ENCODE results near the gene CMIP. TPM values are rescaled to one million over a fixed set of nuclear protein-coding genes. Genes with fewer than 3 reads are reported as not detected.

Gene CMIP
- total RNA-seq, 4 donors from 2014 or later: 40.0 to 69.6 (median 47.0) TPM

- H3K27me3 ChIP-seq: no peaks in the 10 kb centered on the region
- H3K4me3 ChIP-seq: no peak overlapping the region
- H3K4me1 ChIP-seq: peaks cover 3 to 9% (median 6%) of the 10 kb centered on the region in 4 donors
- intact Hi-C loops (cut with DNase I; ENCODE audit: low total_unique reads): loop anchor here (5.0 to 10.0 kb wide), 2 partner anchors 215 to 322 kb away; no protein-coding TSS in a partner anchor
- TF ChIP-seq EP300 (IDR thresholded peaks at IDR 0.05; ENCODE audit: low read depth) (no peak), POLR2AphosphoS5 (IDR thresholded peaks at IDR 0.05) (no peak), POLR2A (IDR thresholded peaks at IDR 0.05) (no peak), CTCF (IDR thresholded peaks at IDR 0.05) (no peak)
- no peak for DNase-seq
- in situ Hi-C loops (cut with MboI; ENCODE audit: low pct_ligation_motif_present in 1 of 4, low pct_unique_long_range_greater_than_20kb in 1 of 4, low sequenced_read_pairs in 3 of 4): loop anchor here in 3 of 4 donors (10.0 to 25.0 kb wide), 2 partner anchors 212 to 325 kb away; no protein-coding TSS in a partner anchor
- WGBS, 2 donors (ENCODE audit: low coverage in 1 of 2): 100% methylated on average over 1 of the region's 1 CpG; no CpG with 5 or more reads in 1 of the 2 donors
- no peak overlapping the region for H3K27ac ChIP-seq
- no peaks in the 10 kb centered on the region for H3K9me3 ChIP-seq
- no peaks in the 10 kb centered on the region for H3K36me3 ChIP-seq
Observed at GRCh38 chr16:81399909-81400308, 44.7 kb upstream of the CMIP start.

DNA sequence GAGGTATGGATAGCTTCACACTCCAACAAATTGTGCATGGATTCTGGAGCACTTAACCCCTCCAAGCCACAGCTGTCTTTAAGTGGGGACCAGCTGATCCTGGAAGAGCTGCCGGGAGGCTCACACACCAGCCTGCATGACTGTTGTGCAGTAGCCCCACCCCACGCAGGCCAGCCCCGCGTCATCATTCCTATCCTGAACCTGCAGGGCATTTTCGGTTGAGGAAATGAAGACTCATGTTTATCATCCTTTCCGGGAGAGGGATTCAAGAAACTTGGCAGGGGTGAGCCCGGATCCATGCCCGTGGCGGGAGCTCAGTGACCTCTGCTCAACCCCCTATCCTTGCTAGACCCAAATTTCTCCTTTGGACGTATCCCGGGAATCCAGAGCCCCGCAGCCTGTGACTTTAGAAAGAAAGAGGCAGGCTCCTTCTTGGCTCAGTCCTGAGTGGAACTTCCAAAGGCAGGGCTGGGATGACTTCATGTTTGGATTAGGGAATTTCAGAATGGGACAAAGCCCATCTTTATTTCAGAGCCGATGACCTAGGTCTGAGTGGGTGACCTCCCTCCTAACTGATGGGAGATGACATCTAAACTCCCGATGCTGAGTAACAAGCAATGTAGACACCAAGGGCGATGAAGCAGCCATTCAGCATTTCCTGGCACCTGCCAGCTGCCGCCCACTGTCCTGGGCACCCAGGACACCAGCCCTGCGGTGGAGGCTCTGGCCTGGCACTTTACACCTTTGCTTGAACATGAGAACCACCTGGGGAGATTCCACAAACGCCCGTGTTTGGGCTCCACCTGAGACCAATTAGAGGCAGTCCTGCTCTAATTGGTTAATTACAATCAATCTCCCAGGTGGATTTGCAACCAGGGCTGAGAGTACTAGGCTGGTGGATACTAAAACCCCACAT lies 43.3 kb upstream of the CMIP start:
- Histone ChIP-seq H3K36me3 (no peaks in the 10 kb centered on the region), H3K4me3 (no peak overlapping the region), H3K27ac (no peak overlapping the region), H3K27me3 (no peaks in the 10 kb centered on the region), H3K9me3 (no peaks in the 10 kb centered on the region), H3K4me1 (peaks cover 3 to 9% (median 6%) of the 10 kb centered on the region in 4 donors)
- intact Hi-C loops (cut with DNase I; ENCODE audit: low total_unique reads) (loop anchor here (10.0 kb wide), 1 partner anchor 214 kb away; no protein-coding TSS in a partner anchor), in situ Hi-C loops (cut with MboI; ENCODE audit: low pct_ligation_motif_present in 1 of 4, low pct_unique_long_range_greater_than_20kb in 1 of 4, low sequenced_read_pairs in 3 of 4) (loop anchor here in 3 of 4 donors (10.0 to 25.0 kb wide), 2 partner anchors 211 to 324 kb away; no protein-coding TSS in a partner anchor)
- 48 to 77% methylated on average over 2 to 19 of the region's 19 CpGs for WGBS, 2 donors (ENCODE audit: low coverage in 1 of 2)
- peak; percentile 28 for DNase-seq
- TF ChIP-seq POLR2AphosphoS5 (IDR thresholded peaks at IDR 0.05) (no peak), POLR2A (IDR thresholded peaks at IDR 0.05) (no peak), EP300 (IDR thresholded peaks at IDR 0.05; ENCODE audit: low read depth) (no peak), CTCF (IDR thresholded peaks at IDR 0.05) (no peak)

DNA sequence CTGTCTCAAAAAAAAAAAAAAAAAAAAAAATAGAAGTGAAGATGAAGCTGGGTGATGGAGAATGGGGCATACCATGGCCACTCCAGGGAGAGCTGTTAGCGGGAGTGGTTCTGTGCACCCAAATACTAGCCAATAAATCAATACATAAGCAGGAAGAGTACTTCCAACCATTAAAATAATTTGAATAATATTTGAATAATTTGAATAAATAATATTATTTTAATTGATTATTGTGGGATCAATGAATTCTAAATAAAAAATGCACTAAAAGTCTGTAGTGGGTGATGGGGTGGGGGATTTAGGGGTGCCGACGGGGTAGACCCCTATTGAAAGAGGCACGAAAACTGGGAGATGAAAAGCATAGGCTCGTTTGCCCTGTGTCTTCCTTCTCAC lies 41.4 kb upstream of the CMIP start:
- Histone ChIP-seq H3K36me3 (no peaks in the 10 kb centered on the region), H3K9me3 (no peaks in the 10 kb centered on the region), H3K4me1 (peaks cover 3 to 9% (median 6%) of the 10 kb centered on the region in 4 donors), H3K4me3 (no peak overlapping the region), H3K27me3 (no peaks in the 10 kb centered on the region), H3K27ac (no peak overlapping the region)
- 25 to 50% methylated on average over 2 to 5 of the region's 5 CpGs for WGBS, 2 donors (ENCODE audit: low coverage in 1 of 2)
- no peak for DNase-seq
- TF ChIP-seq POLR2A (IDR thresholded peaks at IDR 0.05) (no peak), CTCF (IDR thresholded peaks at IDR 0.05) (no peak), EP300 (IDR thresholded peaks at IDR 0.05; ENCODE audit: low read depth) (no peak), POLR2AphosphoS5 (IDR thresholded peaks at IDR 0.05) (no peak)
- intact Hi-C loops (cut with DNase I; ENCODE audit: low total_unique reads) (loop anchor here (10.0 kb wide), 1 partner anchor 212 kb away; no protein-coding TSS in a partner anchor), in situ Hi-C loops (cut with MboI; ENCODE audit: low pct_ligation_motif_present in 1 of 4, low pct_unique_long_range_greater_than_20kb in 1 of 4, low sequenced_read_pairs in 3 of 4) (loop anchor here in 3 of 4 donors (10.0 to 25.0 kb wide), 2 partner anchors 209 to 322 kb away; no protein-coding TSS in a partner anchor)

Data from transverse colon (tissue), 4 donors.